Thyroid gland (tissue), 4 donors: ENCODE results near the gene FSTL4.

ENCODE experiments used
- CTCF ChIP-seq, 6 experiments: fragments of 200-600 bp in 3 of 6; fragments of 450-650 bp in 3 of 6; sonication (generic) in 3 of 6; IDR thresholded peaks; one replicate each; pipeline ENCODE4 v1.5.1; 2016 to 2019; ENCODE audit warnings: antibody characterized with exemption in 6 of 6, mild to moderate bottlenecking in 2 of 6, inconsistent platforms in 1 of 6, moderate library complexity in 1 of 6
- POLR2A ChIP-seq, 2 donors: fragments of 450-650 bp; IDR thresholded peaks; one replicate each; pipeline ENCODE4 v1.6.1; 2017; ENCODE audit warnings: antibody characterized with exemption in 2 of 2, mild to moderate bottlenecking in 2 of 2, moderate library complexity in 1 of 2

DNA sequence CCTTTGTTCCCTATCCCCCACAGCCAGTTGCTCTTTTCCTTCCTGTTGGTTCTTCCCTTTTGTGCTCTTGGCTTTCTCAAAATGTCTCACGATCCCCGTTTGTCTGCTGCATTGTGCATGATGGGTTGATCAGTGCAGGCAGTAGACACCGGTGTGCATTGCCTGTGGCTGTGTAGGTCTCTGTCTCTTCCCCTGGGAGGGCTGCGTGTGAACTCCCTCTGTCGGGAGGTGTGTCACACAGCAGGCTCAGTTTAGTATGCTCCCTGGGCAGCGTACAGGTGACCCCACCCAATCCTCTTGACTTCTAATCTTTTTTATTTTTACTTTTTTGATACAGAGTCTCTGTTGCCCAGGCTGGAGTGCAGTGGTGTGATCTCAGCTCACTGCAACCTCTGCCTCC lies 265.3 kb downstream of the FSTL4 start:
- TF ChIP-seq CTCF (IDR thresholded peaks at IDR 0.05) (no peak), POLR2A (IDR thresholded peaks at IDR 0.05) (no peak)
